Subcutaneous preadipocyte (primary cell): ENCODE measurements around the gene AZGP1. TPM values are rescaled to one million over a fixed set of nuclear protein-coding genes. Genes with fewer than 3 reads are reported as not detected.

ENCODE experiments used
- small RNA-seq: library from RNA; depleted of rRNA; stranded (forward); fragments of <200 nt; gene quantifications from one replicate; pipeline ENCODE3, GENCODE V24; 2012
- total RNA-seq: library from RNA; depleted of rRNA; stranded (reverse); fragments of >200 nt; gene quantifications from 2 replicates; pipeline ENCODE4 v1.2.3, GENCODE V29; 2012

The AZGP1 gene
- not detected in 2 replicates for total RNA-seq

DNA sequence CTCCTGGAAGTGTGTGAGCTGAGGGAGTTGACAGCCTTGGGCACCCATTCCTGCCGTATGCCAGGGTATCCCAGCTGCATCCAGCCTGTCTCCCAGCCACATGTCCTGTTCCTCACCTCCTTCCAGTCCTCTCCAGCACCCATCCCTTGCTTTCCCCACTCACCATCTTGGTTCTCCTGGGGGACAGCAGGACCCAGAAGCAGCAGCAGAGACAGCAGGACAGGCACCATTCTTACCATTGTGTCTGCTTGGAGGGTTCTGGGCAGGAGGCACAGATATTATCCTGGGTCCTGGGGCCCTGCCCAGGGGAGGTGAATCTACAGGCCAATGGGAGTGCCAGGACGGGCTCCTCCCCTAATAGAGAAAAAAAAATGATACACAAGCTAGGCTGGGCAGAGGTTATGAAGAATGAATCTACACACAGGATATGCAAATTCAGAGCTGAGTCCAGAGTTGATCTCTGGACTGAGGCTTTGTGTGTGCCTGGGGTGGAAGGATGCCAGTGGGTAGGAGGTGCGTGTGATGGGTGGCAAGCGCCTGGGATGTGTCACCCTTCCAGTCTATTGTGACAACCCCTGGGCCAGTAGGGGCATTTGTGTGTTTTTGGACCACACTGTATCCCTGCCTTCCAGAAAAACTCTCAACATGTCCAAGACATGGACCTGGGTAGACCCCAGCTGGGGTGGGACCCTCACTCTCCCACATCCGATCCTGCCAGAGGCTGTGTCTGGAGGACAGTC lies at the start of gene AZGP1:
Gene AZGP1 (minus strand): TSS at position 250 of the 740 bp plus-strand sequence. CDS start 11 bp downstream, at position 239.

DNA sequence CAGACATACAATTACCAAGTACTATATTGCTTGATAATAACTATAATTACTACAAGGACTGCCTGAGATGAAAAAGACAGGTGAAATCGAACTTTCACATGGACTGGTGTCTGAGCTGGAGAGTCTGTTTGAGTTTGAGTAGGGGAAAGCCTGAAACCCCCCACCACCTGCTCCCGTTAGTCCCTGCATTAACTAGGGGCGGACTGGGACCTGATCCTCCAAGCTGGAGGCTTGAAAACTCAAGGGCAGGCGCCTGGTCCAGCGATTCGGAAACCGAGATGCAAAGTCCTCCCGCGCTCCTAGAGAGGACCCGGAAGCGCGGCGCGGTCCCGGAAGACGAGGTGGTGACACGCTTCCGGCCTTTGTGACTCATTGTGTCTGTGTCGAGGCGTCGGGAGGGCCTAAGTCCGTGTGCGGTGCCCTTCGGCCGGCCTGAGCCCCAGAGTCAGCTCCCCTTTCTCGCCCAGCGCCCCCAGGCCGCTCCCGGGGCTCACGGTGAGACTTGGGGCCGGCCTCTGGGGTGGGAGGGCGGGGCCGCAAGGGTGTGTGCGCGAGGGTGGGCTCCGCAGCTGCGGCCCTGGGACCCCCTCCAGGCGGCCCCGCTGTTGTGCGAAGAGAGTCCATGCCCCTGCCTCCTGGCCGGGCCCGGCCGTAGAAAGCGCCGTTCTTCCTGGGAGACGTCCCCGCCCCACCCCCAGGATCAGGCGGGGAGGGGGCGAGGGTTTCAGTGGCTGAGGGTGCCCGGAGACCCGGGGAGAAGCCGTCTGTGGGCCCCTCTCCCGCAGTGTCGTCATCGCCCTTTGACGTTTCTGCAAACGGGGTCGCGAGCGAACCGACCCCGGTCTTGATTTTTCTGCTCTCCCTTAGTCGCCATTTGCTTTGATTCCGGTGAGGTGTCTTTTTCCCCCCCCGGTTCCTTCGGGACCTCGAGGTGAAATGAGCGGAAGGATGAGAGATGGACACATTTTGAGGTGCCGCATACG lies 39.7 kb upstream of the AZGP1 start, which contains the start of gene ZKSCAN1:
Gene ZKSCAN1 (plus strand): TSS at position 365 of the 983 bp plus-strand sequence. CDS start 7,911 bp downstream, outside the sequence.

DNA sequence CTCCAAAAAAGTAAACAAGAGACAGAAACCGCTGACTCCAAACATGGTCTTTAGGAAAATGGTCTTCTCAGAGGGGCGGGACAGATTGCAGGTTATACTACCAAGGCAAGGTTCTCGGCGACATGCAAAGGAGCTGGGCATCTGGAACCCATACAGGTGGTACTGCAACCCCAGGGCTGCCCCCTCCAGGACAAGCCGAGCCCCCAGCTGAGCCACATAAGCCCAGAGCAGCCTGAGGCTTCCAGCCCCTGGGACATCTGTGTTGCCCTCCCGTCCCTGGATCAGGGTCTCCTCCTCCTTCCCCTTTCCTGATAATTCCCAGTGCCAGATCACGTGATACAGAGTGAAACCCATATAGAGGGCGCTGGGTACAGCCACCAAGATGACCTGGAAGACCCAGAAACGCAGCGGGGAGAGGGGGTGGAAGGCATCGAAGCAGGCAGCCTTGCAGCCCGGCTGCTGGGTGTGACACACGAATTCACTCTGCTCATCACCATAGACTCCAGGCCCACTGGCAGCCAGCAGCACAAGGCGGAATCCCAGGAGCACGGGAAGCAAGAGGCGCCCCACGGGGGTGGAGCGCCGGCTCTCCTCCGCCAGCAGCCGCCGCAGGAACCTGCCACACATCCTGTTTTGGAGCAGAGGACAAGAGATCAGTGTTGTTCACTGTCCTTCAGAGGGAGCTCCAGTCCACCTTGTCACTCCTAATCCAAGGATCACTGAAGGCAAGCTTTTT lies 46.7 kb downstream of the AZGP1 start, which contains the start of gene GJC3:
Gene GJC3 (minus strand): TSS at position 627 of the 736 bp plus-strand sequence. CDS start 0 bp downstream, at position 627.

DNA sequence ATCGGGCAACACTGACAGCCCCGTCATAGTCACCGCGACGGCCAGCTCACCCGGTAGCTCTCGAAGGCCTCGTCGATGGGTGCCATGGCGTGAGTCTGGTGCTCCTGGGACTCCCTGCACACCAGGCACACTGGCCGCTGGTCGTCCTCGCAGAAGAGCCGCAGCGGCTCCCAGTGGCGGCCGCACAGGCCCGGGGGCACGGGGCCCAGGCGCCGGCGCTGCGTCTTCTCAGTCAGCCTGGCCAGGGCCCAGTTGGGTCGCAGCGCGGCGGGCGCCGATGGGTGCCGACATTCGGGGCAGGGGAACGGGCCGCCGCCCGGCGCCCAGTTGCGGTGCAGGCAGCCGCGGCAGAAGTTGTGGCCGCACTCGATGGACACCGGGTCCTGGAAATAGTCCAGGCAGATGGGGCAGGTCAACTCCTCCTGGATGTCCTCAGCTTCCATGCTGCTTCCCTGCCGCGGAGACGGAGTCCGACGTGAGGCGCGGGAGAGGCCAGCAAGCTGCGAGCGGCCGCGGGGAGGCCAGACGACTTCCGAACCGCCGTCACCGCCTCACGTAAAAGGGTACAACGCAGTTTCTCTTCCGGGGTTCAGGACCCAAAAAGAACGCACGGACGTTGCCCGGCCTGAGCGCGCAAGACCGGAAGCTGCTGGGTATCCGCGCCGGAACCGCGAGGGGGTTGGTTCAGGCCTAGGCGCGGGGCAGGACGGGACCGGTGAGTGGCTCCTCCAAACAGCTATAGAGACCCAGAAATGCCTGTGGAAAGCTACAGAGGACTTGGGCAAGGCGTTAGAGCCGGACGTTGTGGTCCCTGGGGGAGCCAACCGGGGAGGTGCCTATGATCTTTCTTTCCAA lies 56.6 kb downstream of the AZGP1 start, which contains the start of gene TRIM4:
Gene TRIM4 (minus strand): TSS at position 572 of the 855 bp plus-strand sequence. CDS start 129 bp downstream, at position 443.

Small RNA genes lying within 50 kb of the gene (small RNA-seq; reads per million reads assigned to genes)
- gene RF00019 (not detected), gene RF00561 (not detected)

Other genes with a start within 250 kb of the AZGP1 start
- not detected in 2 replicates for gene CYP3A7, start 240.8 kb downstream of the AZGP1 start, total RNA-seq
- not detected in 2 replicates for gene CYP3A4, start 191.8 kb downstream of the AZGP1 start, total RNA-seq
- gene CYP3A43, start 148.0 kb downstream of the AZGP1 start, total RNA-seq, result not detected in 2 replicates
- gene OR2AE1, start 99.0 kb downstream of the AZGP1 start, total RNA-seq, result under 0.01 TPM in 1 of 2 replicates, not detected in the other
- gene TRIM4, start 56.5 kb downstream of the AZGP1 start, total RNA-seq, result 20.9 and 22.3 TPM in 2 replicates
- 0.20 TPM in 1 of 2 replicates, not detected in the other for gene GJC3, start 46.4 kb downstream of the AZGP1 start, total RNA-seq
- gene ZKSCAN1, start 39.6 kb upstream of the AZGP1 start, total RNA-seq, result 33.1 and 36.0 TPM in 2 replicates
- 7.7 and 8.0 TPM in 2 replicates for gene ZSCAN21, start 73.7 kb upstream of the AZGP1 start, total RNA-seq
- 17.3 and 21.3 TPM in 2 replicates for gene ZNF3, start 105.7 kb upstream of the AZGP1 start, total RNA-seq
- 53.6 and 65.9 TPM in 2 replicates for gene COPS6, start 112.9 kb upstream of the AZGP1 start, total RNA-seq
- 95.2 and 194 TPM in 2 replicates for gene MCM7, start 125.4 kb upstream of the AZGP1 start, total RNA-seq
- gene AP4M1, start 125.6 kb upstream of the AZGP1 start, total RNA-seq, result 14.1 and 15.8 TPM in 2 replicates
- gene TAF6, start 143.3 kb upstream of the AZGP1 start, total RNA-seq, result 34.2 and 44.2 TPM in 2 replicates
- 10.8 and 17.3 TPM in 2 replicates for gene CNPY4, start 143.6 kb upstream of the AZGP1 start, total RNA-seq
- gene MBLAC1, start 150.9 kb upstream of the AZGP1 start, total RNA-seq, result 0.73 and 1.6 TPM in 2 replicates
- 59.4 and 82.3 TPM in 2 replicates for gene LAMTOR4, start 172.9 kb upstream of the AZGP1 start, total RNA-seq
- gene TRAPPC14, start 182.7 kb upstream of the AZGP1 start, total RNA-seq, result 7.3 and 10.0 TPM in 2 replicates
- 1.8 and 3.7 TPM in 2 replicates for gene GAL3ST4, start 192.6 kb upstream of the AZGP1 start, total RNA-seq
- 0.73 and 2.3 TPM in 2 replicates for gene GPC2, start 201.3 kb upstream of the AZGP1 start, total RNA-seq
- gene STAG3, start 201.9 kb upstream of the AZGP1 start, total RNA-seq, result 0.73 and 1.6 TPM in 2 replicates
- gene PVRIG, start 243.9 kb upstream of the AZGP1 start, total RNA-seq, result not detected in 2 replicates